ENCODE measurements around the gene MGAT3. TPM values are rescaled to one million over a fixed set of nuclear protein-coding genes. Genes with fewer than 3 reads are reported as not detected.

MGAT3 gene
- total and polyA plus RNA-seq, 2 of the 13 experiments (the other 11 are each of a cell fraction or from before 2014, with no cell fraction given), result 0.11 to 0.15 TPM

DNA sequence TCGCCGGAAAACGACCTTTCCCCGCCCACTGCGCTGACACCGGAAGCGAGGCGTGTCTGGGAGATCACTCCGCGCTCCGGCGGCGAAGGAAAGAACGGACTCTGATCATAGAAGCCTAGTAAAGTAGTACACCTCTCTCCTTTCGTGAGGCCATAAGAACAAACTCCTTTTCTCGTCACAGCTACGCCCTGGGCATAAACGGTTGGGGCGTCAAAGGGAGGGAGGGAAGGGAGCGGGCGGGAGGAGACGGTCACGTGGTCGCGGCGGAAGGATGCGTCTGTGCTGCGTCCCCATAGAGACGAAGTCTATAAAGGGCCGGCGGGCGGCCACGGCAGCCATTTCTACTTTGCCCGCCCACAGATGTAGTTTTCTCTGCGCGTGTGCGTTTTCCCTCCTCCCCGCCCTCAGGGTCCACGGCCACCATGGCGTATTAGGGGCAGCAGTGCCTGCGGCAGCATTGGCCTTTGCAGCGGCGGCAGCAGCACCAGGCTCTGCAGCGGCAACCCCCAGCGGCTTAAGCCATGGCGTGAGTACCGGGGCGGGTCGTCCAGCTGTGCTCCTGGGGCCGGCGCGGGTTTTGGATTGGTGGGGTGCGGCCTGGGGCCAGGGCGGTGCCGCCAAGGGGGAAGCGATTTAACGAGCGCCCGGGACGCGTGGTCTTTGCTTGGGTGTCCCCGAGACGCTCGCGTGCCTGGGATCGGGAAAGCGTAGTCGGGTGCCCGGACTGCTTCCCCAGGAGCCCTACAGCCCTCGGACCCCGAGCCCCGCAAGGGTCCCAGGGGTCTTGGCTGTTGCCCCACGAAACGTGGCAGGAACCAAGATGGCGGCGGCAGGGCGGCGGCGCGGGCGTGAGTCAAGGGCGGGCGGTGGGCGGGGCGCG, 63.7 kb downstream of the MGAT3 start, which contains the start of gene ATF4 (continued):
- TF ChIP-seq, protein P1, sequence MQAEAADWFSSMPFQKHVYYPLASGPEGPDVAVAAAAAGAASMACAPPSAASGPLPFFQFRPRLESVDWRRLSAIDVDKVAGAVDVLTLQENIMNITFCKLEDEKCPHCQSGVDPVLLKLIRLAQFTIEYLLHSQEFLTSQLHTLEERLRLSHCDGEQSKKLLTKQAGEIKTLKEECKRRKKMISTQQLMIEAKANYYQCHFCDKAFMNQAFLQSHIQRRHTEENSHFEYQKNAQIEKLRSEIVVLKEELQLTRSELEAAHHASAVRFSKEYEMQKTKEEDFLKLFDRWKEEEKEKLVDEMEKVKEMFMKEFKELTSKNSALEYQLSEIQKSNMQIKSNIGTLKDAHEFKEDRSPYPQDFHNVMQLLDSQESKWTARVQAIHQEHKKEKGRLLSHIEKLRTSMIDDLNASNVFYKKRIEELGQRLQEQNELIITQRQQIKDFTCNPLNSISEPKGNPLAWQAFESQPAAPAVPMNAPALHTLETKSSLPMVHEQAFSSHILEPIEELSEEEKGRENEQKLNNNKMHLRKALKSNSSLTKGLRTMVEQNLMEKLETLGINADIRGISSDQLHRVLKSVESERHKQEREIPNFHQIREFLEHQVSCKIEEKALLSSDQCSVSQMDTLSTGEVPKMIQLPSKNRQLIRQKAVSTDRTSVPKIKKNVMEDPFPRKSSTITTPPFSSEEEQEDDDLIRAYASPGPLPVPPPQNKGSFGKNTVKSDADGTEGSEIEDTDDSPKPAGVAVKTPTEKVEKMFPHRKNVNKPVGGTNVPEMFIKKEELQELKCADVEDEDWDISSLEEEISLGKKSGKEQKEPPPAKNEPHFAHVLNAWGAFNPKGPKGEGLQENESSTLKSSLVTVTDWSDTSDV (CRISPR knock-in tag; IDR thresholded peaks at IDR 0.05), result peak; percentile 86; the same call in 1 of the 2 replicates
- TF ChIP-seq ZC3H4 (CRISPR knock-in tag; IDR thresholded peaks at IDR 0.05; ENCODE audit: borderline replicate concordance) (peak; percentile 99), HDAC2 (CRISPR knock-in tag; IDR thresholded peaks at IDR 0.05) (no peak), ZNF263 (CRISPR knock-in tag; IDR thresholded peaks at IDR 0.05) (peak; percentile 44; the same call in 1 of the 2 replicates), MAZ (IDR thresholded peaks at IDR 0.05; ENCODE audit: borderline replicate concordance, low read depth, low read length) (no peak), MAZ (CRISPR knock-in tag; IDR thresholded peaks at IDR 0.05; ENCODE audit: low read depth) (peak; percentile 61), RNF2 (conservative IDR thresholded peaks at IDR 0.05; ENCODE audit: low read depth) (peak; percentile 68; the same call in 1 of the 2 replicates), NFYC (CRISPR knock-in tag; IDR thresholded peaks at IDR 0.05) (no peak), ATAD3A (CRISPR knock-in tag; IDR thresholded peaks at IDR 0.05) (no peak), ISL2 (CRISPR knock-in tag; IDR thresholded peaks at IDR 0.05) (peak; percentile 49; the same call in 1 of the 2 replicates), ZBTB42 (CRISPR knock-in tag; IDR thresholded peaks at IDR 0.05) (peak; percentile 67; the same call in 1 of the 2 replicates), FOSL1 (CRISPR knock-in tag; IDR thresholded peaks at IDR 0.05; ENCODE audit: borderline replicate concordance) (peak; percentile 58; the same call in 1 of the 2 replicates), HMG20A (CRISPR knock-in tag; IDR thresholded peaks at IDR 0.05; ENCODE audit: borderline replicate concordance) (0 out of 2 replicates have a peak, but pooled peaks have one; percentile 22), ARNT (IDR thresholded peaks at IDR 0.05) (no peak), ARNT2 (CRISPR knock-in tag; IDR thresholded peaks at IDR 0.05; ENCODE audit: low read depth) (peak; percentile 2; the same call in 1 of the 2 replicates), NFATC3 (CRISPR knock-in tag; IDR thresholded peaks at IDR 0.05) (0 out of 2 replicates have a peak, but pooled peaks have one; percentile 68), JDP2 (CRISPR knock-in tag; IDR thresholded peaks at IDR 0.05; ENCODE audit: borderline replicate concordance) (peak; percentile 38; the same call in 1 of the 2 replicates)
- TF ChIP-seq, protein P2, sequence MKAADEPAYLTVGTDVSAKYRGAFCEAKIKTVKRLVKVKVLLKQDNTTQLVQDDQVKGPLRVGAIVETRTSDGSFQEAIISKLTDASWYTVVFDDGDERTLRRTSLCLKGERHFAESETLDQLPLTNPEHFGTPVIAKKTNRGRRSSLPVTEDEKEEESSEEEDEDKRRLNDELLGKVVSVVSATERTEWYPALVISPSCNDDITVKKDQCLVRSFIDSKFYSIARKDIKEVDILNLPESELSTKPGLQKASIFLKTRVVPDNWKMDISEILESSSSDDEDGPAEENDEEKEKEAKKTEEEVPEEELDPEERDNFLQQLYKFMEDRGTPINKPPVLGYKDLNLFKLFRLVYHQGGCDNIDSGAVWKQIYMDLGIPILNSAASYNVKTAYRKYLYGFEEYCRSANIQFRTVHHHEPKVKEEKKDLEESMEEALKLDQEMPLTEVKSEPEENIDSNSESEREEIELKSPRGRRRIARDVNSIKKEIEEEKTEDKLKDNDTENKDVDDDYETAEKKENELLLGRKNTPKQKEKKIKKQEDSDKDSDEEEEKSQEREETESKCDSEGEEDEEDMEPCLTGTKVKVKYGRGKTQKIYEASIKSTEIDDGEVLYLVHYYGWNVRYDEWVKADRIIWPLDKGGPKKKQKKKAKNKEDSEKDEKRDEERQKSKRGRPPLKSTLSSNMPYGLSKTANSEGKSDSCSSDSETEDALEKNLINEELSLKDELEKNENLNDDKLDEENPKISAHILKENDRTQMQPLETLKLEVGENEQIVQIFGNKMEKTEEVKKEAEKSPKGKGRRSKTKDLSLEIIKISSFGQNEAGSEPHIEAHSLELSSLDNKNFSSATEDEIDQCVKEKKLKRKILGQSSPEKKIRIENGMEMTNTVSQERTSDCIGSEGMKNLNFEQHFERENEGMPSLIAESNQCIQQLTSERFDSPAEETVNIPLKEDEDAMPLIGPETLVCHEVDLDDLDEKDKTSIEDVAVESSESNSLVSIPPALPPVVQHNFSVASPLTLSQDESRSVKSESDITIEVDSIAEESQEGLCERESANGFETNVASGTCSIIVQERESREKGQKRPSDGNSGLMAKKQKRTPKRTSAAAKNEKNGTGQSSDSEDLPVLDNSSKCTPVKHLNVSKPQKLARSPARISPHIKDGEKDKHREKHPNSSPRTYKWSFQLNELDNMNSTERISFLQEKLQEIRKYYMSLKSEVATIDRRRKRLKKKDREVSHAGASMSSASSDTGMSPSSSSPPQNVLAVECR (CRISPR knock-in tag; IDR thresholded peaks at IDR 0.05; ENCODE audit: borderline replicate concordance), result peak; percentile 67; the same call in 1 of the 2 replicates
- TF ChIP-seq, protein P3, sequence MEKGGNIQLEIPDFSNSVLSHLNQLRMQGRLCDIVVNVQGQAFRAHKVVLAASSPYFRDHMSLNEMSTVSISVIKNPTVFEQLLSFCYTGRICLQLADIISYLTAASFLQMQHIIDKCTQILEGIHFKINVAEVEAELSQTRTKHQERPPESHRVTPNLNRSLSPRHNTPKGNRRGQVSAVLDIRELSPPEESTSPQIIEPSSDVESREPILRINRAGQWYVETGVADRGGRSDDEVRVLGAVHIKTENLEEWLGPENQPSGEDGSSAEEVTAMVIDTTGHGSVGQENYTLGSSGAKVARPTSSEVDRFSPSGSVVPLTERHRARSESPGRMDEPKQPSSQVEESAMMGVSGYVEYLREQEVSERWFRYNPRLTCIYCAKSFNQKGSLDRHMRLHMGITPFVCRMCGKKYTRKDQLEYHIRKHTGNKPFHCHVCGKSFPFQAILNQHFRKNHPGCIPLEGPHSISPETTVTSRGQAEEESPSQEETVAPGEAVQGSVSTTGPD (CRISPR knock-in tag; IDR thresholded peaks at IDR 0.05), result peak; percentile 40; the same call in 1 of the 2 replicates
- TF ChIP-seq, protein P4, sequence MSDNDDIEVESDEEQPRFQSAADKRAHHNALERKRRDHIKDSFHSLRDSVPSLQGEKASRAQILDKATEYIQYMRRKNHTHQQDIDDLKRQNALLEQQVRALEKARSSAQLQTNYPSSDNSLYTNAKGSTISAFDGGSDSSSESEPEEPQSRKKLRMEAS (IDR thresholded peaks at IDR 0.05), result peak; percentile 59
